CD4-positive, alpha-beta T cell treated with Interleukin-21 for 1 hour (primary cell): ENCODE results near the gene CUL4B.
A peak's percentile ranks its signal among the peaks of the same experiment; 100 is the strongest.
"Not testable (repeated sequence)": the region's sequence is repeated elsewhere in the genome, so short reads cannot be mapped to it uniquely, and the experiment has no call there.

Source experiments
- DNase-seq: peaks from one replicate; pipeline ENCODE4 v3.0.0-alpha.2; 2020

The CUL4B gene

GRCh38 chrX:120517936-120518335 is 42.8 kb downstream of the CUL4B start:
- no peak for DNase-seq

- no peak for DNase-seq
Measured at GRCh38 chrX:120514236-120514635, 46.5 kb downstream of the CUL4B start.

GRCh38 chrX:120512627-120513026 is 48.1 kb downstream of the CUL4B start:
- DNase-seq = no peak

GRCh38 chrX:120512222-120512621 is 48.5 kb downstream of the CUL4B start:
- no peak for DNase-seq

- DNase-seq = no peak
Measured at GRCh38 chrX:120504569-120504968, 56.2 kb downstream of the CUL4B start.

GRCh38 chrX:120499301-120500072 is 61.3 kb downstream of the CUL4B start:
- no peak for DNase-seq

GRCh38 chrX:120490119-120490518 is 70.6 kb downstream of the CUL4B start:
- not testable (repeated sequence) for DNase-seq

- no peak for DNase-seq
Measured at GRCh38 chrX:120486786-120487185, 74.0 kb downstream of the CUL4B start.

- peak; percentile 72 for DNase-seq
Measured at GRCh38 chrX:120485638-120486520, 74.9 kb downstream of the CUL4B start.

- no peak for DNase-seq
Measured at GRCh38 chrX:120485315-120485637, 75.5 kb downstream of the CUL4B start.

GRCh38 chrX:120477453-120477852 is 83.3 kb downstream of the CUL4B start:
- no peak for DNase-seq

- no peak for DNase-seq
Measured at GRCh38 chrX:120476714-120477113, 84.0 kb downstream of the CUL4B start.

- DNase-seq = peak; percentile 51
Measured at GRCh38 chrX:120475447-120475846, 85.3 kb downstream of the CUL4B start.
